ENCODE measurements around the gene FBN1.

The FBN1 gene

DNA sequence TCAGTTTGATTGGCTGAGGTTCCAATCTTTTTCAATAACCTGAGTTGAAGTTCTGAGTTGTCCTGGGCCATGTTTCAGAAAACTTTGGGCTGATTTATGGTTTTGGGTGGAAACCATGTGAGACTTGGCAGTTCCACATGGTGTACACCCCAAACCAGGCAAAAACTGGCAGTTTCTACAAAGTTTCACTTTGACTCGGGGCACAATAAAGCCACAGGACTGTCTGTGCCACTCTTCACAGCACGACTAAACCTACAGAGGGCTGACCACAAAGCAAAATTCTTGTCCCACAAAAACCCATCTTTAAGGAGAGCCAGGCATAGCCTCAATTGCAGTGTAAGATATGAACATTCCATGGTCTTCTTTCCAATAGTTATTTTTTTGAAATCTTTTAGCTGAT is 159.3 kb downstream of the FBN1 start:
- TF ChIP-seq, protein P1, sequence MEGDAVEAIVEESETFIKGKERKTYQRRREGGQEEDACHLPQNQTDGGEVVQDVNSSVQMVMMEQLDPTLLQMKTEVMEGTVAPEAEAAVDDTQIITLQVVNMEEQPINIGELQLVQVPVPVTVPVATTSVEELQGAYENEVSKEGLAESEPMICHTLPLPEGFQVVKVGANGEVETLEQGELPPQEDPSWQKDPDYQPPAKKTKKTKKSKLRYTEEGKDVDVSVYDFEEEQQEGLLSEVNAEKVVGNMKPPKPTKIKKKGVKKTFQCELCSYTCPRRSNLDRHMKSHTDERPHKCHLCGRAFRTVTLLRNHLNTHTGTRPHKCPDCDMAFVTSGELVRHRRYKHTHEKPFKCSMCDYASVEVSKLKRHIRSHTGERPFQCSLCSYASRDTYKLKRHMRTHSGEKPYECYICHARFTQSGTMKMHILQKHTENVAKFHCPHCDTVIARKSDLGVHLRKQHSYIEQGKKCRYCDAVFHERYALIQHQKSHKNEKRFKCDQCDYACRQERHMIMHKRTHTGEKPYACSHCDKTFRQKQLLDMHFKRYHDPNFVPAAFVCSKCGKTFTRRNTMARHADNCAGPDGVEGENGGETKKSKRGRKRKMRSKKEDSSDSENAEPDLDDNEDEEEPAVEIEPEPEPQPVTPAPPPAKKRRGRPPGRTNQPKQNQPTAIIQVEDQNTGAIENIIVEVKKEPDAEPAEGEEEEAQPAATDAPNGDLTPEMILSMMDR (IDR thresholded peaks at IDR 0.05; ENCODE audit: low read length, missing control alignments), result no peak
- no peak overlapping the region for H3K4me3 ChIP-seq (replicated peaks; ENCODE audit: low read depth, low read length)
- no peak for DNase-seq (ENCODE audit: low read depth)

DNA sequence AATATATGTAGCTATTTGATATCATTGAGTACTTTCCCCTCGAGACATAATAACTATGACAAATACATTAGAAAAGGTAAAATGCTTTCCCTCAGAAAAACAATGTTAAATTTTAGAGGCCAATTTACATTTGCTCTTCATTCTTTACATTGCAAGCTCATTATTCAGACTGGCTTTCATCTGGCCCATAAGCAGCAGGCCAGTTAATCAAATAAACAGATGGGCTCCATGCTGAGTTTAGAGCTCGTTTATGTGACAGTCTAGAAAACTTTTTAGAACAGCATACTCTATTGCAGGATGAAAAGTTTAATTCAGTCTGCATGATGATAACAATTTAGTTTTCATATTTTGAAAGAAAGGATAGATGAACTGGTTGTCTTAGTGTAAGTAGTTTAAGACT is 163.7 kb downstream of the FBN1 start:
- TF ChIP-seq, protein P1 (IDR thresholded peaks at IDR 0.05; ENCODE audit: low read length, missing control alignments), result no peak
- H3K4me3 ChIP-seq (replicated peaks; ENCODE audit: low read depth, low read length), result no peak overlapping the region
- no peak for DNase-seq (ENCODE audit: low read depth)

DNA sequence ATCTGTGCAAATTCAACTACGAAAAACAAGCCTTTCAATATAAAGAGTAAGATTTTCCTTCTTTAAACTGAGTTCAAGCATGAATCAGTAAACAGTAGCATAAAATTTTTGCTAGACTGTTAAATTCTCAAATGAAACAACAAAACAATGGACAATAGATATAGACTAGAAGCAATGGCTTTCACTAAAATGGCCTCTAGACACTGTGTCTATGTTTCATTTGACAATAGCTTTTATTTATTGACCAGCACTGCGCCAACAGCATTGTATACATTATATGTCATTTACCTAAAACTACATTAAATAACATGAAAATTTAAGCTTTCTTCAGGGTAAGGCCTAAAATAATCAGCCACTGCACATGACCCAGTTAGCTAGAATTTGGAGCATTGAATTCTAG is 165.8 kb downstream of the FBN1 start:
- DNase-seq (ENCODE audit: low read depth), result no peak
- TF ChIP-seq, protein P1 (IDR thresholded peaks at IDR 0.05; ENCODE audit: low read length, missing control alignments), result no peak
- no peak overlapping the region for H3K4me3 ChIP-seq (replicated peaks; ENCODE audit: low read depth, low read length)

DNA sequence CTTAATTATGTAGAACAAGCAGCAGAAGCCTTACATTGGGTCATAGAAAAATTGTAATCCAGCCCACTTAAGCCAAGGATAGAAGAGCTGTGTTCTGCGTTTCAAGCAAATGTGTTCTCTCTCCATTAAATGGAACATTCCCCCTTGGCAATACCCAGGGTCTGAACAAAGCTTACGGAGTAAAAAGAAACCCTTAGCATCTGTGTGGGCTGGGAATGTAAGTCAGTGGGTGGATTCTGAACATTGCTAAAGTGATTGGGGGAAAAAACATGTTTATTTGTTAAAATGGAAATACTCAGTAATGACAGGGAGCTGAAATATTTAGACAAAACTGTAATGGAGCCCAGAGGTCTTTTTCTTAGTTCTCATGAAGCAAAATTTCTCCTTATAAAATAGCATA is 166.9 kb downstream of the FBN1 start:
- TF ChIP-seq, protein P1 (IDR thresholded peaks at IDR 0.05; ENCODE audit: low read length, missing control alignments), result no peak
- no peak for DNase-seq (ENCODE audit: low read depth)
- no peak overlapping the region for H3K4me3 ChIP-seq (replicated peaks; ENCODE audit: low read depth, low read length)

DNA sequence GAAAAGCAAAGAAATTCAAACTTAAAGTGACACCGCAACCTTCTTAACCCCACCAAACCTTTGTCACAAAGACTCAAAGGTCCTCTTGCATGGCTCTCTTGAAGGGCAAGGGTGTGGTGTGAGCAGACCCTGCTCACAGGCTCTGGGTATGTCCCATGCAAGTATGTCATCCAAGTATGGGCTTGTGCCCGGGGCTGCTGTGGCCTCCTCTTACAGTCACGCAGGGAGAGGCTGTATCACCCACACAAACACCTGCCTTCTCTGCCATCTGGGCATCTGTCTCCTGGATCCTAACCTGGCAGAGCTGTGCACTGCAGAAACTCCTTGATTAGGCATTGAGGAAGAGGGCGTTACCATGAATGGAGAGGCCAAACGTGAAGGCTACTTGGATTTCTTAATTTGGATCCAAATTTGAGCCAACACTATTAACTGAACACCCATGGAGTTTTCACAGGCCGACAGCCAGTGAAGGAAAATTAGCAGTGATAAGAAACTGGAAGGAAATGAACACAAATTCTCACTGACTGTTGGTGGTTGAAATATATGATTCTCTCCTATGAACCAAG is 167.6 kb downstream of the FBN1 start:
- no peak overlapping the region for H3K4me3 ChIP-seq (replicated peaks; ENCODE audit: low read depth, low read length)
- TF ChIP-seq, protein P1 (IDR thresholded peaks at IDR 0.05; ENCODE audit: low read length, missing control alignments), result no peak
- no peak for DNase-seq (ENCODE audit: low read depth)

DNA sequence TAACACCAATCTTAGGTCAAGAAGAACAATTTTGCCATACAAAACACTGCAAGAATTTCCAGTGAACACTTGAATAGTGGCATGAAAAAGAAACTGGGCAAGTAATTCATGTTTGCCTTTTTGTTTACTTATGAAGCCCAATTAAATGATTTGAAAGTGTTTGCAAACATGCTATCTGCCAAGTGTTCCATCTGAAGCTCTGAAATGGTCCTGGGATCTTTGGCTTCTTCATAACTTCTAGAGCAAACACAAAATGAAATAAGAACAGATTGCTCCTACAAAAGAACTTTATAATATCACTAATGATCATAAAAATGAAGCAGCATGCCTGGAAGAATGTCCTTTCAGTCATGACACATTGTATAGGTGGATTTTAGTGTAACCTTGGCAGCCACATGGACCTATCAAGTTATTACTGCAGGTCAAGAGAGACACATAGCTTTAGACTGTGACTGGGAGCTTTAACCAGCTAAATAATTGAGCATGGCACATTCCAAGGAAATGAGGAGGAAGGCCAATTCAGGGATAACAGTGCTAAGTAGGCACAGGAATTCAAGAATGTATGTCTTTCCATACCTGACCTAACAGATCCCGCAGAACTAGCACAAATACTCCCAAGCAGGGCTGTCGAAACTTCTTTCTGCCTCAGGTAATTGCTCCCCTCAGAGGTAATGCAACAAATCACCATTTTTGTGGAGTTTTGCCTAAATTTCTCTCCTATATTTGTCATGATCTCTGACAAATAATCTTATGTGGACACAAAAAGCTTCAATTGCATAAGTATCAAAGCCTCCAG is 169.7 kb downstream of the FBN1 start:
- DNase-seq (ENCODE audit: low read depth), result no peak

More for the DNA sequence above, 169.7 kb downstream of the FBN1 start:
- no peak overlapping the region for H3K4me3 ChIP-seq (replicated peaks; ENCODE audit: low read depth, low read length)
- TF ChIP-seq, protein P1 (IDR thresholded peaks at IDR 0.05; ENCODE audit: low read length, missing control alignments), result no peak

Measured in fibroblast of pulmonary artery (primary cell).